Measurements from ENCODE around the gene CRYAB. TPM values are rescaled to one million over a fixed set of nuclear protein-coding genes. Genes with fewer than 3 reads are reported as not detected.
A peak's percentile ranks its signal among the peaks of the same experiment; 100 is the strongest.

CRYAB gene
- total and polyA plus RNA-seq, 7 donors: 4,737 to 12,187 (median 9,763) TPM

GRCh38 chr11:111939836-111940604 is 28.4 kb upstream of the CRYAB start:
- no peaks in the 10 kb centered on the region for H3K36me3 ChIP-seq (ENCODE audit: insufficient read depth in 1 of 2, low read depth in 1 of 2)

GRCh38 chr11:111938687-111939160 is 27.2 kb upstream of the CRYAB start:
- Histone ChIP-seq H3K27ac (peak overlapping the region; percentile 89), H3K9me3 (no peaks in the 10 kb centered on the region), H3K27me3 (ENCODE audit: insufficient read depth in 3 of 3, low read length in 2 of 3) (no peaks in the 10 kb centered on the region), H3K4me3 (peak overlapping the region; percentile 86), H3K36me3 (ENCODE audit: insufficient read depth in 1 of 2, low read depth in 1 of 2) (no peaks in the 10 kb centered on the region), H3K4me1 (peaks cover 49% of the 10 kb centered on the region)
- ATAC-seq (peak; percentile 31 to 39 (median 36)), DNase-seq (no peak)
- WGBS, 3 donors: 23 to 38% (median 28%) methylated on average over 7 of the region's 7 CpGs
- intact Hi-C loops (cut with DNase I): loop anchor here in 1 of 2 donors (2.0 kb wide), 1 partner anchor 44 kb away; no protein-coding TSS in a partner anchor
- no peak for TF ChIP-seq CTCF (IDR thresholded peaks at IDR 0.05)

More at GRCh38 chr11:111939836-111940604, 28.4 kb upstream of the CRYAB start:
- no peaks in the 10 kb centered on the region for H3K27me3 ChIP-seq (ENCODE audit: insufficient read depth in 3 of 3, low read length in 2 of 3)
- ATAC-seq: no peak
- peak overlapping the region; percentile 89 for H3K27ac ChIP-seq
- H3K4me1 ChIP-seq: peaks cover 57% of the 10 kb centered on the region
- no peaks in the 10 kb centered on the region for H3K9me3 ChIP-seq
- no peak for DNase-seq
- TF ChIP-seq CTCF (IDR thresholded peaks at IDR 0.05): no peak
- intact Hi-C loops (cut with DNase I): loop anchor here in 1 of 2 donors (2.0 kb wide), 1 partner anchor 43 kb away; no protein-coding TSS in a partner anchor
- H3K4me3 ChIP-seq: no peak overlapping the region
- 69 to 77% (median 71%) methylated on average over 4 of the region's 4 CpGs for WGBS, 3 donors

GRCh38 chr11:111937844-111938243 is 26.3 kb upstream of the CRYAB start:
- peaks cover 52% of the 10 kb centered on the region for H3K4me1 ChIP-seq
- H3K9me3 ChIP-seq: no peaks in the 10 kb centered on the region
- ATAC-seq (no peak), DNase-seq (no peak)
- H3K4me3 ChIP-seq: peak overlapping the region; percentile 86
- H3K36me3 ChIP-seq (ENCODE audit: insufficient read depth in 1 of 2, low read depth in 1 of 2): no peaks in the 10 kb centered on the region
- TF ChIP-seq CTCF (IDR thresholded peaks at IDR 0.05): no peak
- WGBS, 3 donors: 67 to 74% (median 68%) methylated on average over 7 of the region's 7 CpGs
- H3K27me3 ChIP-seq (ENCODE audit: insufficient read depth in 3 of 3, low read length in 2 of 3): no peaks in the 10 kb centered on the region
- H3K27ac ChIP-seq: peak overlapping the region; percentile 89
- intact Hi-C loops (cut with DNase I): loop anchor here in 1 of 2 donors (2.0 kb wide), 1 partner anchor 45 kb away; no protein-coding TSS in a partner anchor

- peaks cover 51% of the 10 kb centered on the region for H3K4me1 ChIP-seq
- intact Hi-C loops (cut with DNase I): no loop called here
These were observed 25.8 kb upstream of the CRYAB start for GRCh38 chr11:111937461-111937769.

More at GRCh38 chr11:111937461-111937769, 25.8 kb upstream of the CRYAB start:
- H3K27me3 ChIP-seq (ENCODE audit: insufficient read depth in 3 of 3, low read length in 2 of 3): no peaks in the 10 kb centered on the region
- TF ChIP-seq CTCF (IDR thresholded peaks at IDR 0.05): no peak
- H3K9me3 ChIP-seq: no peaks in the 10 kb centered on the region
- WGBS, 3 donors: 3 to 17% (median 4%) methylated on average over 6 to 9 of the region's 9 CpGs
- peak overlapping the region; percentile 89 for H3K27ac ChIP-seq
- DNase-seq (no peak), ATAC-seq (no peak)
- H3K36me3 ChIP-seq (ENCODE audit: insufficient read depth in 1 of 2, low read depth in 1 of 2): no peaks in the 10 kb centered on the region
- peak overlapping the region; percentile 86 for H3K4me3 ChIP-seq

Data from psoas muscle (tissue), 8 donors.